Neutrophil (primary cell): ENCODE data around the gene TMPRSS11D.

Experiments
- H3K27ac ChIP-seq: fragments of 200-600 bp; sonication (generic); 2 replicates; pipeline ENCODE4 v1.5.1; 2016; ENCODE audit warnings: mild to moderate bottlenecking, moderate library complexity
- H3K27me3 ChIP-seq: fragments of 200-600 bp; sonication (generic); 2 replicates; pipeline ENCODE4 v1.6.0; 2016; ENCODE audit warnings: mild to moderate bottlenecking
- H3K36me3 ChIP-seq: fragments of 200-600 bp; sonication (generic); 2 replicates; pipeline ENCODE4 v1.5.1; 2017
- H3K4me1 ChIP-seq, 2 experiments: fragments of 200-600 bp in 1 of 2; sonication (generic) in 1 of 2; 1 replicate in 1 of 2; 2 replicates in 1 of 2; pipeline versions ENCODE4 v1.5.1 to v1.6.1; 2013 to 2016; ENCODE audit warnings: low read depth in 1 of 2, low read length in 1 of 2, mild to moderate bottlenecking in 1 of 2, moderate library complexity in 1 of 2; ENCODE audit not compliant: control insufficient read depth in 1 of 2, insufficient read depth in 1 of 2
- H3K4me3 ChIP-seq, 2 experiments: fragments of 200-600 bp in 1 of 2; sonication (generic) in 1 of 2; 1 replicate in 1 of 2; 2 replicates in 1 of 2; pipeline ENCODE4 v1.5.1; 2013 to 2016; ENCODE audit warnings: low read depth in 1 of 2, low read length in 1 of 2, mild to moderate bottlenecking in 1 of 2, moderate library complexity in 1 of 2
- H3K9me3 ChIP-seq: fragments of 200-600 bp; sonication (generic); 2 replicates; pipeline ENCODE4 v1.5.1; 2016
- CTCF ChIP-seq: fragments of 200-600 bp; sonication (generic); IDR thresholded peaks from 2 replicates; pipeline ENCODE4 v1.5.1; 2016; ENCODE audit warnings: antibody characterized with exemption

The TMPRSS11D gene

GRCh38 chr4:67877086-67877485 is 6.7 kb downstream of the TMPRSS11D start:
- no peaks in the 10 kb centered on the region for H3K27me3 ChIP-seq
- no peak for TF ChIP-seq CTCF

GRCh38 chr4:67874986-67875385 is 8.8 kb downstream of the TMPRSS11D start:
- no peak for TF ChIP-seq CTCF
- no peak overlapping the region for H3K27ac ChIP-seq

More at GRCh38 chr4:67877086-67877485, 6.7 kb downstream of the TMPRSS11D start:
- no peaks in the 10 kb centered on the region for H3K9me3 ChIP-seq
- no peak overlapping the region for H3K27ac ChIP-seq
- H3K4me3 ChIP-seq: no peak overlapping the region
- H3K4me1 ChIP-seq: peaks cover 21 to 34% of the 10 kb centered on the region in 2 experiments
- no peaks in the 10 kb centered on the region for H3K36me3 ChIP-seq

GRCh38 chr4:67873116-67873515 is 10.7 kb downstream of the TMPRSS11D start:
- no peaks in the 10 kb centered on the region for H3K27me3 ChIP-seq
- no peaks in the 10 kb centered on the region for H3K9me3 ChIP-seq
- no peak for TF ChIP-seq CTCF
- no peak overlapping the region for H3K4me3 ChIP-seq
- no peaks in the 10 kb centered on the region for H3K36me3 ChIP-seq
- H3K27ac ChIP-seq: no peak overlapping the region
- H3K4me1 ChIP-seq: no peaks in the 10 kb centered on the region

More at GRCh38 chr4:67874986-67875385, 8.8 kb downstream of the TMPRSS11D start:
- H3K4me3 ChIP-seq: no peak overlapping the region
- no peaks in the 10 kb centered on the region for H3K27me3 ChIP-seq
- H3K4me1 ChIP-seq: peaks cover 11 to 13% of the 10 kb centered on the region in 2 experiments
- H3K36me3 ChIP-seq: no peaks in the 10 kb centered on the region
- H3K9me3 ChIP-seq: no peaks in the 10 kb centered on the region

- Histone ChIP-seq H3K4me3 (no peak overlapping the region), H3K27ac (no peak overlapping the region), H3K36me3 (no peaks in the 10 kb centered on the region), H3K9me3 (no peaks in the 10 kb centered on the region), H3K27me3 (no peaks in the 10 kb centered on the region), H3K4me1 (no peaks in the 10 kb centered on the region)
- peak; percentile 26 for TF ChIP-seq CTCF
Observed at GRCh38 chr4:67871867-67872266, 11.9 kb downstream of the TMPRSS11D start.

- H3K36me3 ChIP-seq: no peaks in the 10 kb centered on the region
- H3K27me3 ChIP-seq: no peaks in the 10 kb centered on the region
- H3K9me3 ChIP-seq: no peaks in the 10 kb centered on the region
- H3K27ac ChIP-seq: no peak overlapping the region
- H3K4me3 ChIP-seq: no peak overlapping the region
- TF ChIP-seq CTCF: no peak
- no peaks in the 10 kb centered on the region for H3K4me1 ChIP-seq
Observed at GRCh38 chr4:67869580-67870190, 14.1 kb downstream of the TMPRSS11D start.
